GM11168 (cell line): ENCODE results near the gene DKK3.

Source experiments
- in situ Hi-C: fragments of 300-500 bp; cut with MboI; formaldehyde crosslinking; loops from one replicate; pipeline ENCODE4 v1.12.0; 2022; ENCODE audit warnings: low sequenced_read_pairs; ENCODE audit not compliant: unreplicated experiment

The DKK3 gene

GRCh38 chr11:11985016-11985715, 23.3 kb downstream of the DKK3 start:
- in situ Hi-C loops = no loop called here

- in situ Hi-C loops = no loop called here
Observed at GRCh38 chr11:11984563-11984962, 23.9 kb downstream of the DKK3 start.

GRCh38 chr11:11983427-11983826, 25.0 kb downstream of the DKK3 start:
- in situ Hi-C loops = no loop called here

- in situ Hi-C loops = no loop called here
Observed at GRCh38 chr11:11982975-11983374, 25.5 kb downstream of the DKK3 start.

- in situ Hi-C loops = no loop called here
Observed at GRCh38 chr11:11982461-11982860, 26.0 kb downstream of the DKK3 start.

GRCh38 chr11:11981840-11982239, 26.6 kb downstream of the DKK3 start:
- in situ Hi-C loops = no loop called here

GRCh38 chr11:11981364-11981763, 27.1 kb downstream of the DKK3 start:
- in situ Hi-C loops = no loop called here

- in situ Hi-C loops = no loop called here
Observed at GRCh38 chr11:11980841-11981308, 27.6 kb downstream of the DKK3 start.

GRCh38 chr11:11980200-11980599, 28.2 kb downstream of the DKK3 start:
- in situ Hi-C loops = no loop called here

GRCh38 chr11:11979488-11980117, 28.8 kb downstream of the DKK3 start:
- in situ Hi-C loops = no loop called here

GRCh38 chr11:11978792-11979487, 29.5 kb downstream of the DKK3 start:
- in situ Hi-C loops = no loop called here

- in situ Hi-C loops = no loop called here
Observed at GRCh38 chr11:11978098-11978637, 30.3 kb downstream of the DKK3 start.

- in situ Hi-C loops = no loop called here
Observed at GRCh38 chr11:11977206-11977938, 31.1 kb downstream of the DKK3 start.

- in situ Hi-C loops = no loop called here
Observed at GRCh38 chr11:11976481-11977127, 31.8 kb downstream of the DKK3 start.

- in situ Hi-C loops = no loop called here
Observed at GRCh38 chr11:11975201-11976092, 33.0 kb downstream of the DKK3 start.

GRCh38 chr11:11973866-11974265, 34.6 kb downstream of the DKK3 start:
- in situ Hi-C loops = no loop called here

GRCh38 chr11:11973361-11973800, 35.0 kb downstream of the DKK3 start:
- in situ Hi-C loops = no loop called here

- in situ Hi-C loops = no loop called here
Observed at GRCh38 chr11:11972730-11973341, 35.6 kb downstream of the DKK3 start.
